ENCODE measurements around the gene IQSEC1.

The IQSEC1 gene

DNA sequence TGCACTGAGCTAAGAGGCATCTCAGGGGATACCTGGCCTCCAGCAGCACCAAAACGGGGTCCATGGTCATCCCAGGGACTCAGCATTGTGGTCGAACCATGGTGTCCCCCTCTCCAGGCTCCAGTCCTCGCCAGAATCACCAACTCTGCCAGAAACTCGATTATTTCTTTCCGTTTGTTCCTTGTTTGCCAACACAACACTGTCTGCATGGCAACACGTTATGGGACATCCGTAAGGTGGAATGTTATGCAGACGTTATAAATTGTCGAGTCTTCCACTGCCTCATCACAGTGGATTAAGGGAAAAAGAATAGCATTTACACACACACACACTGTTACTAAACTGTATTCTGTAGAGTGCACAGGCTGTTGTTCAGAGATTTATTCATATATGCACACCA is 179.4 kb downstream of the IQSEC1 start:
- no peak for TF ChIP-seq CTCF (conservative IDR thresholded peaks at IDR 0.05; ENCODE audit: low read depth, low read length)
- no peak for DNase-seq (ENCODE audit: low read depth)
- no peak overlapping the region for H3K4me3 ChIP-seq (ENCODE audit: low read length)

GRCh38 chr3:12893247-12893646 is 180.0 kb downstream of the IQSEC1 start:
- DNase-seq (ENCODE audit: low read depth), result peak; percentile 39
- TF ChIP-seq CTCF (conservative IDR thresholded peaks at IDR 0.05; ENCODE audit: low read depth, low read length), result no peak
- no peak overlapping the region for H3K4me3 ChIP-seq (ENCODE audit: low read length)

GRCh38 chr3:12892840-12893189 is 180.4 kb downstream of the IQSEC1 start:
- TF ChIP-seq CTCF (conservative IDR thresholded peaks at IDR 0.05; ENCODE audit: low read depth, low read length), result no peak
- no peak for DNase-seq (ENCODE audit: low read depth)
- no peak overlapping the region for H3K4me3 ChIP-seq (ENCODE audit: low read length)

- H3K4me3 ChIP-seq (ENCODE audit: low read length), result no peak overlapping the region
- TF ChIP-seq CTCF (conservative IDR thresholded peaks at IDR 0.05; ENCODE audit: low read depth, low read length), result peak; percentile 89
- no peak for DNase-seq (ENCODE audit: low read depth)
Observed at GRCh38 chr3:12891985-12892839, 181.0 kb downstream of the IQSEC1 start.

DNA sequence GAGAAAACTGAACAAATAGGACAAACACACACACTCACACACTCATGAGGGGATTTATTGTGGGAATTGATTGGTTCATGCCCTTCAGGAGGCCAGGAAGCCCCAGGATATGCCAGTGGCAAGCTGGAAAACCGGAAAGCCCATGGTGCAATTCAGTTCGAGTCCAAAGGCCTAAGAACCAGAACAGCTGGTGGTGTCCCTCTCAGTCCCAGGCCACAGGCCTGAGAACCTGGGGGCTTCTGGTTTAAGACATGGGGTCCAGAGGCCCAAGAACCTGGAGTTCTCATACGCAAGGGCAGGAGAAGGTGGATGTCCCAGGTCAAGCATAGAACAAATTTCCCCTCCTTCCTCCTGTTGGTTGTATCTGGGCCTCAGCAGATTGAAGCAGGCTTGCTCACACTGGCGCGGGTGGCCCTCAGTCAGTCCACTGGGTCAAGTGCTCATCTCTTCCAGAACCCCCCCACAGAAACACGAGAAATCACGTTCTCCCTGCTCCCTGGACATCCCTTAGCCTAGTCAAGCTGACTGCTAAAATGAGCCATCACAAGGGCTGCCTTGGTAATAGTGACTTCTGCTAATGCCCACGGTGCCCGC is 181.7 kb downstream of the IQSEC1 start:
- DNase-seq (ENCODE audit: low read depth), result no peak
- no peak overlapping the region for H3K4me3 ChIP-seq (ENCODE audit: low read length)
- no peak for TF ChIP-seq CTCF (conservative IDR thresholded peaks at IDR 0.05; ENCODE audit: low read depth, low read length)

GRCh38 chr3:12890610-12891390 is 182.4 kb downstream of the IQSEC1 start:
- no peak for DNase-seq (ENCODE audit: low read depth)
- TF ChIP-seq CTCF (conservative IDR thresholded peaks at IDR 0.05; ENCODE audit: low read depth, low read length), result no peak
- H3K4me3 ChIP-seq (ENCODE audit: low read length), result no peak overlapping the region
